ENCODE results near the gene TMEM38B.
"Not testable (repeated sequence)": the region's sequence is repeated elsewhere in the genome, so short reads cannot be mapped to it uniquely, and the experiment has no call there.

TMEM38B gene

GRCh38 chr9:105722099-105722498, 27.8 kb downstream of the TMEM38B start:
- DNase-seq (ENCODE audit: low read depth) = no peak

- DNase-seq (ENCODE audit: low read depth) = no peak
Observed at GRCh38 chr9:105725370-105725769, 31.0 kb downstream of the TMEM38B start.

- DNase-seq (ENCODE audit: low read depth) = not testable (repeated sequence)
Observed at GRCh38 chr9:105728230-105728629, 33.9 kb downstream of the TMEM38B start.

- not testable (repeated sequence) for DNase-seq (ENCODE audit: low read depth)
Observed at GRCh38 chr9:105731420-105731819, 37.1 kb downstream of the TMEM38B start.

- no peak for DNase-seq (ENCODE audit: low read depth)
Observed at GRCh38 chr9:105735366-105735765, 41.0 kb downstream of the TMEM38B start.

GRCh38 chr9:105737205-105737604, 42.9 kb downstream of the TMEM38B start:
- no peak for DNase-seq (ENCODE audit: low read depth)

GRCh38 chr9:105742088-105742487, 47.7 kb downstream of the TMEM38B start:
- DNase-seq (ENCODE audit: low read depth) = no peak

GRCh38 chr9:105747325-105747724, 53.0 kb downstream of the TMEM38B start:
- not testable (repeated sequence) for DNase-seq (ENCODE audit: low read depth)

GRCh38 chr9:105751761-105752160, 57.4 kb downstream of the TMEM38B start:
- no peak for DNase-seq (ENCODE audit: low read depth)

GRCh38 chr9:105757496-105758251, 63.3 kb downstream of the TMEM38B start:
- no peak for DNase-seq (ENCODE audit: low read depth)

- no peak for DNase-seq (ENCODE audit: low read depth)
Observed at GRCh38 chr9:105760053-105760452, 65.7 kb downstream of the TMEM38B start.

- DNase-seq (ENCODE audit: low read depth) = not testable (repeated sequence)
Observed at GRCh38 chr9:105782561-105783494, 88.5 kb downstream of the TMEM38B start.

- not testable (repeated sequence) for DNase-seq (ENCODE audit: low read depth)
Observed at GRCh38 chr9:105783495-105783872, 89.1 kb downstream of the TMEM38B start.

GRCh38 chr9:105786796-105787195, 92.5 kb downstream of the TMEM38B start:
- DNase-seq (ENCODE audit: low read depth) = not testable (repeated sequence)

- DNase-seq (ENCODE audit: low read depth) = no peak
Observed at GRCh38 chr9:105816202-105816744, 121.9 kb downstream of the TMEM38B start.

- no peak for DNase-seq (ENCODE audit: low read depth)
Observed at GRCh38 chr9:105816981-105817380, 122.6 kb downstream of the TMEM38B start.

GRCh38 chr9:105818903-105819302, 124.6 kb downstream of the TMEM38B start:
- DNase-seq (ENCODE audit: low read depth) = no peak

GRCh38 chr9:105822814-105823213, 128.5 kb downstream of the TMEM38B start:
- no peak for DNase-seq (ENCODE audit: low read depth)
